HG03025 (cell line): ENCODE measurements around the gene SLC50A1.
"Not testable (repeated sequence)": the region's sequence is repeated elsewhere in the genome, so short reads cannot be mapped to it uniquely, and the experiment has no call there.

ENCODE experiments used
- ATAC-seq: cut with Tn5 transposase; IDR thresholded peaks from one replicate; pipeline ENCODE4 v1.9.1; 2021; ENCODE audit warnings: mild to moderate bottlenecking, moderate library complexity; ENCODE audit not compliant: unreplicated experiment, low FRiP score

Gene SLC50A1

DNA sequence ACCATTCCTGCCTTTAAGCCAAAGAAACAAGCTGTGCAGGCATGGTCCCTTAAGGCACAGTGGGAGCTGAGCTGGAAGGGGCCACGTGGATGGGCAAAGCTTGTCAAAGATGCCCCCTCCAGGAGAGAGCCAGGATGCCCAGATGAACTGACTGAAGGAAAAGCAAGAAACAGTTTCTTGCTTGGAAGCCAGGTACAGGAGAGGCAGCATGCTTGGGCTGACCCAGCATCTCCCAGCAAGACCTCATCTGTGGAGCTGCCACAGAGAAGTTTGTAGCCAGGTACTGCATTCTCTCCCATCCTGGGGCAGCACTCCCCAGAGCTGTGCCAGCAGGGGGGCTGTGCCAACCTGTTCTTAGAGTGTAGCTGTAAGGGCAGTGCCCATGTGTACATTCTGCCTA is 1.3 kb upstream of the SLC50A1 start:
- ATAC-seq, result no peak

- no peak for ATAC-seq
These were observed 705 bp upstream of the SLC50A1 start for GRCh38 chr1:155134880-155135414.

- no peak for ATAC-seq
These were observed 1.1 kb downstream of the SLC50A1 start for GRCh38 chr1:155136748-155137147.

GRCh38 chr1:155137154-155137949 is 1.7 kb downstream of the SLC50A1 start:
- no peak for ATAC-seq

GRCh38 chr1:155139895-155140629 is 4.4 kb downstream of the SLC50A1 start, which contains the start of gene DPM3:
TSS of gene DPM3 (minus strand) at chr1:155140531. CDS start at chr1:155140240, 291 bp downstream.
- ATAC-seq, result peak; percentile 52

DNA sequence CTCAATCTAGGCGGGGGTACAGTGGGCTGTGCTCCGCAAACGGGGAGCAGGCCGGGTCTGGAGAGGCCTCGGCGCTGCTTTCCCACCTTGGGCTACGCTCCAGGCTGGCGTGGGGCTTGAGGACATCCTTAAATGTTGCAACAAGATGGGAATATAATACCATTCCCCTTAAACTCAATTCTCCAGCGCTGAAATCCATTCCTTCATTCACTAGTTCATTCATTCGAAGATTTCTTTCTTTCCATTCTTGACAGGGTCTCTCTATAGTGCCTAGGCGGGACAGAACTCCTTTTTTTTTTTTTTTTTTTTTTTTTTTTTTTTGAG is 4.9 kb downstream of the SLC50A1 start:
- no peak for ATAC-seq

- ATAC-seq, result no peak
These were observed 6.1 kb downstream of the SLC50A1 start for GRCh38 chr1:155141749-155142148.

GRCh38 chr1:155145491-155145890 is 9.8 kb downstream of the SLC50A1 start:
- no peak for ATAC-seq

- ATAC-seq, result not testable (repeated sequence)
These were observed 20.5 kb downstream of the SLC50A1 start for GRCh38 chr1:155155996-155156643.

GRCh38 chr1:155158991-155159390 is 23.3 kb downstream of the SLC50A1 start:
- no peak for ATAC-seq

- ATAC-seq, result no peak
These were observed 24.5 kb downstream of the SLC50A1 start for GRCh38 chr1:155160128-155160527.

DNA sequence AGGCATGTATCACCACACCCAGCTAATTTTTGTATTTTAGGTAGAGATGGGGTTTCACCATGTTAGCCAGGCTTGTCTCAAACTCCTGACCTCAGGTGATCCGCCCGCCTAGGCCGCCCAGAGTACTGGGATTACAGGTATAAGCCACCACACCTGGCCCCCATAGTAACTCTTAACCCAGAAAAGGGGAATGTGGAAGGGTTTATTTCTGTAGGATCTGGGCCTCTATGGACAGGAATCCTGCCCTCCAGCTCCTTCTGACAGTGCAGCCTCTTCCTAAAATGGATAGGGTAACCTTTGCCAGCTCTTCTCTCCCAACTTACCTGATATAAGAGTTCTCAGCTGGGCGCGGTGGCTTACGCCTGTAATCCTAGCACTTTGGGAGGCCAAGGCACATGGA is 27.0 kb downstream of the SLC50A1 start:
- not testable (repeated sequence) for ATAC-seq

DNA sequence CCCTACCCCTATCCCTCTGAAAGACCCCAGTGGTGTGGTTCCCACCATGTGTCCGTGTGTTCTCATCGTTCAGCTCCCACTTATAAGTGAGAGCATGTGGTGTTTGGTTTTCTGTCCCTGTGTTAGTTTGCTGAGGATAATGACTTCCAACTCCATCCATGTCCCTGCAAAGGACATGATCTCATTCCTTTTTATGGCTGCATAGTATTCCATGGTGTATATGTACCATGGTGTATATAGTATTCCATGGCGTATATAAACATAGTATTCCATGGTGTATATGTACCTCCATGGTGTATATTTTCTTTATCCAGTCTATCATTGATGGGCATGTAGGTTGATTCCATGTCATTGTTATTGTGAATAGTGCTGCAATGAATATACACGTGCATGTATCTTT is 28.1 kb downstream of the SLC50A1 start:
- not testable (repeated sequence) for ATAC-seq

- not testable (repeated sequence) for ATAC-seq
These were observed 29.0 kb downstream of the SLC50A1 start for GRCh38 chr1:155164625-155165024.

GRCh38 chr1:155166051-155166470 is 30.4 kb downstream of the SLC50A1 start:
- ATAC-seq, result no peak

DNA sequence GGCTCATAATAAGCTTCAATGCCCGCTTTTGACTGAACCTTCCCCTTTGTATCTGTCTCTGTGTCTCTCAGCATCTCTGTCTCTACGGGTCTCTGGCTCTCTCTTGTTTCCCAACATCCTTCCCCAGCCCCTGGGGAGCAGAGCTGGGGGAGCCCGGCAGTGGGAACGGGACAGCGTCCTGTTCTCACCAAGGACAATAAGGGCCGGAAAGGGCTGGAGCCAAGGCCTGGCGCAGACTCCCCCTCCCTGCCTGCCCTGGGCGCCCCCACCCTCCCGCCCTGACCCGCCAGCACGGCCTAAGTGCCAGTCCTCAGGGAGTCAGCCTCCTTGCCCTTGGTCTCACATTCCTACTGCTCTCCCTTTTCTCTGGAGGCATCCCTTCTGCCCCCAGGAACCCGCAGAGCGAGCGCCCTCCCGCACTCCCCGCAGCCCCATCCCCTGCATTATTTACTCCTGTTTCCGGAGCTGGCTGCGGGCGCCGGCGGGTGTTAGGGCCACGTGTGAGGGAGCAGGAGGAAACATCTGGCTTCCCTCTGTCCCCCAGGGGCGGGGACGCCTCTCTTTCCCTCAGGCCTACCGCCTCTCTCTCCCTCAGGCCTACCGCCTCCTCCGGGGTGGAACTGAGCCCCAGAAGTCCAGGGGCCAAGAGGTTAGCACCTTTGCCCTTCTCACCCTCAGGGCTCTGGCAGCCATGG is 31.0 kb downstream of the SLC50A1 start:
- ATAC-seq, result no peak

- ATAC-seq, result no peak
These were observed 31.8 kb downstream of the SLC50A1 start for GRCh38 chr1:155167166-155168104.

DNA sequence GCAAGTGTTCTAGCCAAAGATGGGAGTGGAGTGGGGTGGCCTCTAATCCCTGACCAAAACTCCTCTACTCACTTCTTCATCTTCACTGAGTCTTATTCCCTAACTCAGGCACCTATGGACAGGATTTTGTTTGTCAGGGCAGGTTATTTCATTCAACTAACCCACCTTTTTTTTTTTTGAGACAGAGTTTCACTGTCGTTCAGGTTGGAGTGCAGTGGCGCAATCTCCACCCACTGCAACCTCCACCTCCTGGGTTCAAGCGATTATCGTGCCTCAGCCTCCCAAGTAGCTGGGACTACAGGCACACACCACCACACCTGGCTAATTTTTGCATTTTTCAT is 32.4 kb downstream of the SLC50A1 start:
- not testable (repeated sequence) for ATAC-seq

DNA sequence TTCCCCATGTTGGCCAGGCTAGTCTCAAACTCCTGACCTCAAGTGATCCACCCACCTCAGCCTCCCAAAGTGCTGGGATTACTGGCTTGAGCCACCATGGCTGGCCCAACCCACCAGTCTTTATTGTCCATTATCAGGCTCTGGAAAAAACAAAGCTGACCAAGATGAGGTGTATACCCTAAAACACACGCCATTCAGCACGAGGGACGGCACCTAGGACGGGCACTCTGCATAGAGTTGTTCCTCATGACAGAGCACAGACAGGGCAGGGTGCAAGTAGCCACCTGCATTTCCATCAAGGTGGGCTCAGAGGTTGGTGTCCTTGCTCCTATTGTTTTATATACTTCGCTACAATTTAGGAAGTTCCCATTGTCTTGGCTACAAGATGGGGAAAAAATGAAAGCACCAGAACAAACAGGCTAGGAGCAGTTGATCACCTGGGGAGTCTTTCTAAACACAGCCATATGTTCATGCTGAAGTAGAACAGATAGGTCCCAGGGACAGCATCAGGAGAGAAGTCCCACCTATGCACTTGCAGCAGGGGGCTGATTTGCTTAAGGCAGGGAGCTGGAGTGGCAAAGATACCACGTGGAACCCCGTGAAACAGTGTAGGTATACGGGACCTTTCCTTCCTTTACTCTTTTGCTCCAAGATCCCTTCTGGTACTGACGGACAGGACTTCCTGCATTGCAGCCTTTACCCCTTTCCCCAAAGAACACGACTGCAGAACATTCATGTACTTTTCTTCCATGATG is 33.0 kb downstream of the SLC50A1 start:
- no peak for ATAC-seq
